Vagina (tissue), 2 donors: ENCODE measurements around the gene TIGD3. TPM values are rescaled to one million over a fixed set of nuclear protein-coding genes. Genes with fewer than 3 reads are reported as not detected.
"Not testable (repeated sequence)": the region's sequence is repeated elsewhere in the genome, so short reads cannot be mapped to it uniquely, and the experiment has no call there.

Source experiments
- DNase-seq, 2 donors: peaks; one replicate each; pipeline ENCODE4 v3.0.0-alpha.2; 2017; ENCODE audit errors: extremely low spot score in 2 of 2
- H3K27ac ChIP-seq: fragments of 200-600 bp; sonication (generic); one replicate; pipeline ENCODE4 v1.5.1; 2019
- H3K27me3 ChIP-seq: fragments of 200-600 bp; sonication (generic); one replicate; pipeline ENCODE4 v1.5.1; 2019
- H3K36me3 ChIP-seq, 2 donors: fragments of 200-600 bp; sonication (generic); one replicate each; pipeline ENCODE4 v1.5.1; 2017 to 2019
- H3K4me1 ChIP-seq: fragments of 200-600 bp; sonication (generic); one replicate; pipeline ENCODE4 v1.5.1; 2019
- H3K4me3 ChIP-seq, 2 donors: fragments of 200-600 bp; sonication (generic); 1 replicate in 1 of 2; 2 replicates in 1 of 2; pipeline ENCODE4 v1.5.1; 2016 to 2019
- H3K9me3 ChIP-seq: fragments of 200-600 bp; sonication (generic); one replicate; pipeline ENCODE4 v1.5.1; 2019
- CTCF ChIP-seq, 3 experiments: fragments of 450-650 bp in 2 of 3; fragments of 200-600 bp in 1 of 3; sonication (generic) in 1 of 3; IDR thresholded peaks; one replicate each; pipeline ENCODE4 v1.5.1; 2017 to 2019; ENCODE audit warnings: antibody characterized with exemption in 3 of 3, mild to moderate bottlenecking in 2 of 3, moderate library complexity in 2 of 3
- POLR2A ChIP-seq, 2 donors: fragments of 450-650 bp; IDR thresholded peaks; one replicate each; pipeline ENCODE4 v1.6.1; 2017; ENCODE audit warnings: antibody characterized with exemption in 2 of 2, mild to moderate bottlenecking in 2 of 2, moderate library complexity in 2 of 2
- POLR2AphosphoS5 ChIP-seq, 2 donors: sonication (generic); formaldehyde crosslinking; IDR thresholded peaks; one replicate each; pipeline ENCODE4 v1.9.0; 2017; ENCODE audit warnings: antibody characterized with exemption in 2 of 2, mild to moderate bottlenecking in 2 of 2, low read depth in 1 of 2; ENCODE audit not compliant: insufficient read depth in 1 of 2
- intact Hi-C: fragments of 100-400 bp; cut with DNase I; formaldehyde crosslinking; loops from one replicate; pipeline ENCODE4 v1.15.1; 2023
- total RNA-seq: library from RNA; depleted of rRNA; stranded (reverse); fragments of >200 nt; gene quantifications from one replicate; pipeline ENCODE4 v1.2.3, GENCODE V29; 2016

Gene TIGD3
- total RNA-seq, 1 donor from 2014 or later: not detected

DNA sequence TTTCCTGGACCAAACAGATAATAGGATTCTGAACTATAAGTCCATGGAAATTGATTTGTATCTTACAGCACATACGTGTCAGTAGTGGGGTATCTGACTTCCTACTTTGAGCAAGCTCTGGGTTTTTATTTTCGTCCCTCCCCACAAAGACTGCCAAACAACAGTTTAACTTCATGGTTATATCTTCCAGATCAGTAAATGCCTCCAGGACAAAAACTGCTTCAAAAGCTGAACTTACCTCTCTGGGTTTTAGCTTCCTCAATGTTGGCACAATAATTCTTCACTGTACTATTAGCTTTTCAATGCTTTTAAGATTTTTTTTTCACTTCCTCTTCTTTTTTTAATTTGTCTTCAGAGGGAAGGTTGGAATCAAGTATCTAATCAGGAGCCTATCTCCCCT is 25.1 kb upstream of the TIGD3 start:
- no peak overlapping the region for H3K27ac ChIP-seq
- no peak for DNase-seq
- no peak overlapping the region for H3K4me3 ChIP-seq
- no peak for TF ChIP-seq POLR2A (IDR thresholded peaks at IDR 0.05)
- no peak for TF ChIP-seq POLR2AphosphoS5 (IDR thresholded peaks at IDR 0.05; ENCODE audit: insufficient read depth in 1 of 2, low read depth in 1 of 2)
- TF ChIP-seq CTCF (IDR thresholded peaks at IDR 0.05): no peak
- peaks cover 10% of the 10 kb centered on the region for H3K4me1 ChIP-seq
- H3K9me3 ChIP-seq: no peaks in the 10 kb centered on the region
- intact Hi-C loops: loop anchor here (10.0 kb wide), 1 partner anchor 205 kb away; the partner anchor contains the start of genes FAU and MRPL49
- no peaks in the 10 kb centered on the region for H3K36me3 ChIP-seq
- no peaks in the 10 kb centered on the region for H3K27me3 ChIP-seq

DNA sequence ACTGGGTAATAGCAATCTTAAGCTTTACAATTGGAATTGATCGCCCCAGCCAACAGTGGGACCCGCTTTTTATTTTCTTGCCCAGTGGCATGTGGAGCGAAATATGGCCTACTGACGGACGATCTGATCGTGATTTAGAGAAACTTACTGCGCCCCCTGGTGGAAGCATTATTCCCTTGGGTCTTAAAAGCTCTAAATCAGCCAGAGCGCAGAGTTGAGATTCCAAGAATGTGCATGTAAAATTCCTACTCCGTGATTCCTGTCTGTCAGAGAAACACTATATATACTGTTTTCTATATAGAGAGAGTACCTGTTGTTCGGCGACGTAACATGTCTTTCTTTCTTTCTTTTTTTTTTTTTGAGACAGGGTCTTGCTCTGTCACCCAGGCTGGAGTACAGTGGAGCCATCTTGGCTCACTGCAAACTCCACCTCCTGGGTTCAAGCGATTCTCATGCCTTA is 24.6 kb upstream of the TIGD3 start:
- intact Hi-C loops: loop anchor here (5.0 to 10.0 kb wide), 2 partner anchors 53 to 205 kb away; partner anchors contain the start of genes FAU and MRPL49
- no peak overlapping the region for H3K4me3 ChIP-seq
- no peaks in the 10 kb centered on the region for H3K36me3 ChIP-seq
- peaks cover 15% of the 10 kb centered on the region for H3K4me1 ChIP-seq
- H3K9me3 ChIP-seq: no peaks in the 10 kb centered on the region
- TF ChIP-seq POLR2A (IDR thresholded peaks at IDR 0.05) (no peak), POLR2AphosphoS5 (IDR thresholded peaks at IDR 0.05; ENCODE audit: insufficient read depth in 1 of 2, low read depth in 1 of 2) (peak in 1 of 2 donors; percentile 79), CTCF (IDR thresholded peaks at IDR 0.05) (peak; percentile 47 to 81 (median 73))
- H3K27ac ChIP-seq: no peak overlapping the region
- no peaks in the 10 kb centered on the region for H3K27me3 ChIP-seq
- no peak for DNase-seq

DNA sequence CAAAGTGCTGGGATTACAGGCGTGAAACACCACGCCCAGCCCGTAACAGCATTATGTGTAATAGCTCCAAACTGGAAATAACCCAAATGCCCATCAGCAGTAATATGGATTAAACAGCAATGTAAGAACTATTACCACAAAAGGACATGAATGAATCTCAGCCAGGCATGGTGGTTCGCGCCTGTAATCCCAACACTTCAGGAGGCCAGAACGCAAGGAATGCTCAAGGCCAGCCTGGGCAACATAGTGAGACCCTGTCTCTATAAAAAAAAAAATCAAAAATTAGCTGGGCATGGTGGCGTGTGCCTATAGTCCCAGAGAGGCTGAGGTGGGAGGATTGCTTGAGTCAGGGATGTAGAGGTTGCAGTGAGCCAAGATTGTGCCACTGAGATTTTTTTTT is 24.0 kb upstream of the TIGD3 start:
- H3K9me3 ChIP-seq: no peaks in the 10 kb centered on the region
- no peak for DNase-seq
- no peak for TF ChIP-seq CTCF (IDR thresholded peaks at IDR 0.05)
- TF ChIP-seq POLR2AphosphoS5 (IDR thresholded peaks at IDR 0.05; ENCODE audit: insufficient read depth in 1 of 2, low read depth in 1 of 2): no peak
- TF ChIP-seq POLR2A (IDR thresholded peaks at IDR 0.05): no peak
- no peaks in the 10 kb centered on the region for H3K27me3 ChIP-seq
- H3K4me3 ChIP-seq: no peak overlapping the region
- H3K36me3 ChIP-seq: no peaks in the 10 kb centered on the region
- no peak overlapping the region for H3K27ac ChIP-seq
- peaks cover 21% of the 10 kb centered on the region for H3K4me1 ChIP-seq
- intact Hi-C loops: loop anchor here (5.0 kb wide), 1 partner anchor 53 kb away; no protein-coding TSS in a partner anchor

DNA sequence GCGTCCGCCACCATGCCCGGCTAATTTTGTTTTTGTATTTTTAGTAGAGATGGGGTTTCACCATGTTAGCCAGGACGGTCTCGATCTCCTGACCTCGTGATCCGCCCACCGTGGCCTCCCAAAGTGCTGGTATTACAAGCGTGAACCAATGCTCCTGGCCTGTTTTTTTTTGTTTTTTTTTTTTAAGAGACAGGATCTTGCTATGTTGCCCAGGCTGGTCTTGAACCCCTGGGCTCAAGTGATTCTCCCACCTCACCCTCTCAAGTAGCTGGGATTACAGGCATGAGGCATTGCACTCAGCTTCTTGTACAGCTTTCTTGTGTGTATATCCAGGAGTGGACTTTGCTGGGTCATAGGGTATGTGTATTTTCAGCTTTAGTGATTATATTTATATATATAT is 22.0 kb upstream of the TIGD3 start:
- H3K4me3 ChIP-seq, H3K27ac ChIP-seq, H3K27me3 ChIP-seq, H3K36me3 ChIP-seq, DNase-seq, H3K9me3 ChIP-seq: not testable (repeated sequence)
- H3K4me1 ChIP-seq: peaks cover 30% of the 10 kb centered on the region
- intact Hi-C loops: loop anchor here (5.0 kb wide), 1 partner anchor 55 kb away; no protein-coding TSS in a partner anchor

DNA sequence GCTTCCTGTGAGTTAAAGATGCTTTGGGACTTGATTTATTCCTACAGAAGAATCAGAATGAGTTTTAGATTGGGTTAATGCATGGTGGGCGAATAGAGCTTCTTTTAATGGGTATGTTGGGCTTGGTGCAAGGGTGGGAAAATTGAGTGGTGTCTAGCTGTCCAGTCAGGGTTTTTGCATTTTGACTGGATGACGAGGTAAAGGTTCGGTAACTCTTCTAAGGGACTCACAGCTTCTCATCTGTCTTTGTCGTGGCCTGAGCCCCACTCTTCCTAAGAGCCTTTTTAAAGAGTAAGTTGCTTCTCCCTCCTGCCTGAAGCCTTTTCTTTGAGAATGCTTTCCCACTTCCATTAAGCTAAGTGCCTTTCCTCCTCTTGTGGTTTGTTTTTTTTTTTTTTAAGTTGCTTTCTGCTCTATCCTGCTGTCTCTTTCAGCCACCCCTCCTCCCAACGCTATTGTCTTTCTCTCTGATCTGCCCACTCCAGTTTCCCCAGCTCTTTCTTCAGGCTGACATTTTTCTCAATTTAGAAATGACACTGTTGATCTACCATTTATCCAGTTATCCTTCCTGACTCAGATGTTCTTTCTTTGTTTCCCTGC is 19.8 kb upstream of the TIGD3 start:
- intact Hi-C loops: loop anchor here (5.0 kb wide), 1 partner anchor 57 kb away; no protein-coding TSS in a partner anchor
- no peaks in the 10 kb centered on the region for H3K9me3 ChIP-seq
- peaks cover 31% of the 10 kb centered on the region for H3K4me1 ChIP-seq
- H3K27ac ChIP-seq: peak overlapping the region; percentile 79
- DNase-seq: no peak
- H3K36me3 ChIP-seq: peaks cover 0 to 4% of the 10 kb centered on the region in 2 donors
- TF ChIP-seq POLR2A (IDR thresholded peaks at IDR 0.05): no peak
- no peak for TF ChIP-seq POLR2AphosphoS5 (IDR thresholded peaks at IDR 0.05; ENCODE audit: insufficient read depth in 1 of 2, low read depth in 1 of 2)
- no peak for TF ChIP-seq CTCF (IDR thresholded peaks at IDR 0.05)
- no peaks in the 10 kb centered on the region for H3K27me3 ChIP-seq
- H3K4me3 ChIP-seq: peak overlapping the region; percentile 65 to 83
